HG02759 (cell line): ENCODE data around the gene CNTNAP5.

Experiments
- ATAC-seq: cut with Tn5 transposase; IDR thresholded peaks from one replicate; pipeline ENCODE4 v1.9.1; 2021; ENCODE audit warnings: mild to moderate bottlenecking, moderate library complexity; ENCODE audit not compliant: unreplicated experiment

CNTNAP5 gene

DNA sequence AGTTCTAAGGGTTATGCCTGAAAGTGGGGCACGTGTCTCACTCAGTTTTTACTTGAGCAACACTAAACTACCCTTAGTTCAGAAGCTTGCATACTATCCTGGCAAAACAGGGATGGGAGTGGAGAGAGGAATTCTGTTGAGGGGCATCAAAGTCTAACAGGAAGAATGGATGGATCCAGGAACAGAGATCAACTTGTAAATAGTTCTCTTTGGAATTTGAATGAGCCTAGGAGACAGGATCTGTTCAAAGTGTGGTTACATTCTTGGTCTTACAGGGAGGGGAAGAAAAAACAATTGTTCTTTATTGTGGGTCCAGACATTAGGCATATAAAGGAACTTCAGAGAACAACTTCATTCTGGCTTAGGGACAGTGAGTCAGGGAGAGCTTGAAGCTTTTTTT, 560.2 kb downstream of the CNTNAP5 start:
- ATAC-seq: no peak

- no peak for ATAC-seq
Observed at GRCh38 chr2:124586210-124586609, 561.1 kb downstream of the CNTNAP5 start.

- ATAC-seq: no peak
Observed at GRCh38 chr2:124586835-124587234, 561.7 kb downstream of the CNTNAP5 start.

GRCh38 chr2:124589971-124590370, 564.9 kb downstream of the CNTNAP5 start:
- no peak for ATAC-seq

GRCh38 chr2:124602759-124603158, 577.7 kb downstream of the CNTNAP5 start:
- no peak for ATAC-seq

DNA sequence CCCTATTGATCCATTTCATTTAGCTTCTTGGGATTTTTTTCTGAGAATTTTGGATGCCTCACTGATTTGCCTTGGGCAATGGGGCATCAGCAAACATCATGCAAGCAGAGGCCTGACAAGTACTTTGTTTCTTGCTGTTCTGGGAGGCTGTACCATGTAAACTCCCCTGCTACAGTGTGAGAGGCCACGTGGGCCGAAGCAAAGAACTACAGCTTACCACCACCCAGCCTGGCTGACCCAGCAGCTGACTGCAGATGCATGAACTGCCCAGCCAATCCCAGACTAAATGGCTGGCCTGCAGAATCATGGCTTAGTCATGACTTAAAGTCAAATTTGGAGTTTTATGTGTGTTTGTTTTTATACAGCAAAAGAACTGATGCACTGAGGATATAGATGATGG, 579.9 kb downstream of the CNTNAP5 start:
- no peak for ATAC-seq

DNA sequence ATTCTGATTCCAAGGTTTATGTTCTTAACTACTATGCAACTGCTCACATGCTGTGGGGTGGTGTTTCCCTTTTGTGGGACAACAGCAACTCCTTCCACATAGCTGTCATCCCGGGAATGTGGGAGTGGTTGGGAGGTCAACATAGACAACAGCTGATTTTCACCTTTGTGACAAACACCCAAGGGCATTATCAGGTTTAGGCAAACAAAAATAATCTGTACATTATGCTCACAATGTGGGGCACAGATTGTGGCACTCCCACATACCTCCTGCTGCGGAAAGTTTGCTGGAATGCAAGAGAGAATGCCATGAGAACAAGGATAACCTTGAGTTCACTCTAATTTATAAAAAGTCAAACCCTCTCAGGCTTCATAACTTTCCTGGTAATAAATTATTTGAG, 582.6 kb downstream of the CNTNAP5 start:
- ATAC-seq: no peak

DNA sequence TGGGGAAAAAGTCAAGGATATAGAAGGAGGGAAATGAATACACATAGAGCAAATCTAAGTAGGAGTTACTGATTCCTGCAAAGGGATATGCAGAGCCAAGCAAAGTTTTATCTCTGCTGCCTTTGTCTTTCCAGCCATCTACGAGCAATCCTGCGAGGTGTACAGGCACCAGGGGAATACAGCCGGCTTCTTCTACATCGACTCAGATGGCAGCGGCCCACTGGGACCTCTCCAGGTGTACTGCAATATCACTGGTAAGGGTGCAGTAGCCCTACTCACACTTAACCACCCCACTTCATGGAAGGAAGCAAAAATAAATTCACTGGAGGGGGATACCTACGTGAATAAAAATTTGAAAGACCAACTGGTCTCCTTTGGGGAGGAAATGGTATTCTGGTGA, 584.6 kb downstream of the CNTNAP5 start:
- no peak for ATAC-seq

DNA sequence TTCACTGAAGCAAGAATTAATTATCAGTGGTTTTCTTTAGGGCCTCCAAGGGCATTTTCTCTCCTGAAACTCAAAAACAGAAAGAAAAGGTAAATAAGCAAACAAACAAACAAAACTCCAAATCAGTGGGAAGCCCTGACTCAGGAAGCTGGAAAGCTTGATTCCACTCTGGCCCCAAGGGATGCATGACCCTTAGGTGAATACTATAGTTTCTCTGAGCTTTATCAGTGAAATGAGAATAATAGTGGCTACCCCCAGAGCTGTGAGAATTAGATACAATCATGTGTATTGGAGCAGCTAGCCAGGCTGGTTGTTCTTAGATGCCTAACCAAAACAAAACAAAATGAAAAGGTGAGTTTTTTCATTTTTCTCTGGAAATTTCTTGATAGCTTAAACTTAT, 585.1 kb downstream of the CNTNAP5 start:
- no peak for ATAC-seq

GRCh38 chr2:124610866-124611265, 585.8 kb downstream of the CNTNAP5 start:
- ATAC-seq: no peak

GRCh38 chr2:124623560-124623959, 598.5 kb downstream of the CNTNAP5 start:
- ATAC-seq: no peak

DNA sequence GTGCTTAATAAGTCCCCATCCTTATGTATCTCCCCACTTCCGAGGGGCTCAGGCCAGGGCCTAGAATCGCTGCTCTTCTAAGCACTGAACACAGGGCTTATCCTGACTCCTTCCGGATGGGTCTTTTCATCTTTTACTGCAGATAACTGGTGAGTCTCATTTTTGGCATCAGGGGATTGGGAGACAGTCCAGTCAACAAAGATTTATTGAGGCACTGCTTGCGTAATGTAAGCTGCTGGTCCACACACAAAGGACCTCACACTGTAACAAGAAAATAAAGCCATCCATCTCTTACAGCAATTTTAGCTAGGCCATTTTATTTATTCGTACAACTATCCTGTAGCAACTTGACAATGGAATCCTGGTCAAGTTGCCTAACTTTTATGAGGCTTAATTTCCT, 600.5 kb downstream of the CNTNAP5 start:
- no peak for ATAC-seq

GRCh38 chr2:124626993-124627392, 601.9 kb downstream of the CNTNAP5 start:
- no peak for ATAC-seq

DNA sequence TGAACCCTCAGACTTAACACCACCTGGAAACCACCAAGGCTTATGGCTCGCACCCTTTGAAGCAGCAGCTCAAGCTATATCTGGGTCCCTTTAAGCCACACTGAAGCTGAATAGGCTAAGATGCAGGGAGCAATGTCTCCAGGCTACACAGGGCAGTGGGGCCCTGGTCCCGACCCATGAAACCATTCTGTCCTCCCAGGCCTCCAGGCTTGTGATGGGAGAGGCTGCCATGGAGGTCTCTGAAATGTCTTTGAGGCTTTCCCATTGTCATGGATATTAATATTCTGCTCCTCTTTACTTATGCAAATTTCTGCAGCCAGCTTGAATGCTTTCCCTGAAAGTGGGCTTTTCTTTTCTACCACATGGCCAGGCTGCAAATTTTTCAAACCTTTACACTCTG, 608.7 kb downstream of the CNTNAP5 start:
- ATAC-seq: no peak

- ATAC-seq: no peak
Observed at GRCh38 chr2:124639524-124639923, 614.4 kb downstream of the CNTNAP5 start.

- no peak for ATAC-seq
Observed at GRCh38 chr2:124640221-124640750, 615.2 kb downstream of the CNTNAP5 start.

GRCh38 chr2:124646166-124646815, 621.2 kb downstream of the CNTNAP5 start:
- ATAC-seq: no peak

GRCh38 chr2:124647245-124647644, 622.2 kb downstream of the CNTNAP5 start:
- ATAC-seq: no peak

GRCh38 chr2:124647663-124648062, 622.6 kb downstream of the CNTNAP5 start:
- no peak for ATAC-seq

- no peak for ATAC-seq
Observed at GRCh38 chr2:124649001-124649400, 623.9 kb downstream of the CNTNAP5 start.

- ATAC-seq: no peak
Observed at GRCh38 chr2:124652099-124652498, 627.0 kb downstream of the CNTNAP5 start.

- ATAC-seq: no peak
Observed at GRCh38 chr2:124658373-124658772, 633.3 kb downstream of the CNTNAP5 start.

DNA sequence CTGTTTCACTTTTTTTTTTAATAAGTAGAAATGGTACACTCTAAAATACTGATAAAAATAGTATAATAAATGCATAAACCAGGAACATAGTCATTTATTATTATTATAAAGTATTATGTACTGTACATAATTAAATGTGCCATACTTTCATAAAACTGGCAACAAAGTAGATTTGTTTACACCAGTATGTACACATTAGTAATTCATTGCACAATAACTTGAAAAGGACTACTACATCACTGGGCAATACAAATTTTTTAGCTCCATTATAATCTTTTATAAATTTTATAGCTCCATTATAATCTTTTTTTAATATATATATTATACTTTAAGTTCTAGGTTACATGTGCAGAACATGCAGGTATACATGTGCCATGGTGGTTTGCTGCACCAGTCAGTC, 636.5 kb downstream of the CNTNAP5 start:
- no peak for ATAC-seq
